ENCODE data around the gene KAZN.

Gene KAZN

DNA sequence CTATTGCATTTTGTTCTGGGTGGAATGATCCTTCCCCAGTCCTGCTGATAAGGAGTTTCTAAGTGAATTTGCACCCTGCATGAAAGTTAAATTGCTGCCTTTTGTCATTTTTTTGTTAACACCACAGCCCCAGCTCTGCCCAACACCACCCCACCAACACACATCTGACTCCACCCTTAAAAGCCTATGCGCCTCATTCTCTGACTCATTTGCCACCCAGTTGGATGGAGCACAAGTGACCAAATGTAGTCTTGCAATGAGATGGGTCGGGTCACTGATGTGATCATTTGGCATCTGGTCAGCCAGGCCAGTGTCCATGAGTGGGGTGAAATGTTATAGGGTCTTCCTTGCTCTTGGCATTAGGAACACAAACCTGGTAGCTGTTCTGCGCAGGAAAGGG, 256.8 kb downstream of the KAZN start:
- no peak for DNase-seq (ENCODE audit: low read depth)
- H3K4me3 ChIP-seq (ENCODE audit: control insufficient read depth, low read depth, low read length) = no peak overlapping the region
- TF ChIP-seq, protein P1, sequence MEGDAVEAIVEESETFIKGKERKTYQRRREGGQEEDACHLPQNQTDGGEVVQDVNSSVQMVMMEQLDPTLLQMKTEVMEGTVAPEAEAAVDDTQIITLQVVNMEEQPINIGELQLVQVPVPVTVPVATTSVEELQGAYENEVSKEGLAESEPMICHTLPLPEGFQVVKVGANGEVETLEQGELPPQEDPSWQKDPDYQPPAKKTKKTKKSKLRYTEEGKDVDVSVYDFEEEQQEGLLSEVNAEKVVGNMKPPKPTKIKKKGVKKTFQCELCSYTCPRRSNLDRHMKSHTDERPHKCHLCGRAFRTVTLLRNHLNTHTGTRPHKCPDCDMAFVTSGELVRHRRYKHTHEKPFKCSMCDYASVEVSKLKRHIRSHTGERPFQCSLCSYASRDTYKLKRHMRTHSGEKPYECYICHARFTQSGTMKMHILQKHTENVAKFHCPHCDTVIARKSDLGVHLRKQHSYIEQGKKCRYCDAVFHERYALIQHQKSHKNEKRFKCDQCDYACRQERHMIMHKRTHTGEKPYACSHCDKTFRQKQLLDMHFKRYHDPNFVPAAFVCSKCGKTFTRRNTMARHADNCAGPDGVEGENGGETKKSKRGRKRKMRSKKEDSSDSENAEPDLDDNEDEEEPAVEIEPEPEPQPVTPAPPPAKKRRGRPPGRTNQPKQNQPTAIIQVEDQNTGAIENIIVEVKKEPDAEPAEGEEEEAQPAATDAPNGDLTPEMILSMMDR (conservative IDR thresholded peaks at IDR 0.05; ENCODE audit: control insufficient read depth, insufficient read depth, low read depth, low read length) = no peak

DNA sequence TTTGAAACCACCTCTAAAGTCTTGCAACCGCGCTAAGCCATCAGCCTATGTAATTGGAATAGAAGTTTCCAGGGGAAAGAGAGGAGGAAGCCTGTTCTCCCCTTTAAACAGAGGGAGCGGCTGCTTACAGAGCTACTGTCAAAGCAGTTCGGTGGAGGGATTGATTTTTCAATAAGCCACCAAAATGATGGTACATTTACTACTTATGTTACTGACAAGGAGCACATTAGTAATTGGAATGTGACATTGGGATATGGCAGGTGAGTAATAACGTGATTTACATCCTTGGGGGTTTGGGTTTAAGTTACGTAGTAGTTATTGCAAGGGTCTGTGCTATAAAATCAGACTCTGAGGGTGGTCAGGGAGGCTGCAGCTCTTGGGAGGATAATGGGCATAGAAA, 257.3 kb downstream of the KAZN start:
- TF ChIP-seq, protein P1 (conservative IDR thresholded peaks at IDR 0.05; ENCODE audit: control insufficient read depth, insufficient read depth, low read depth, low read length) = no peak
- DNase-seq (ENCODE audit: low read depth) = no peak
- H3K4me3 ChIP-seq (ENCODE audit: control insufficient read depth, low read depth, low read length) = no peak overlapping the region

DNA sequence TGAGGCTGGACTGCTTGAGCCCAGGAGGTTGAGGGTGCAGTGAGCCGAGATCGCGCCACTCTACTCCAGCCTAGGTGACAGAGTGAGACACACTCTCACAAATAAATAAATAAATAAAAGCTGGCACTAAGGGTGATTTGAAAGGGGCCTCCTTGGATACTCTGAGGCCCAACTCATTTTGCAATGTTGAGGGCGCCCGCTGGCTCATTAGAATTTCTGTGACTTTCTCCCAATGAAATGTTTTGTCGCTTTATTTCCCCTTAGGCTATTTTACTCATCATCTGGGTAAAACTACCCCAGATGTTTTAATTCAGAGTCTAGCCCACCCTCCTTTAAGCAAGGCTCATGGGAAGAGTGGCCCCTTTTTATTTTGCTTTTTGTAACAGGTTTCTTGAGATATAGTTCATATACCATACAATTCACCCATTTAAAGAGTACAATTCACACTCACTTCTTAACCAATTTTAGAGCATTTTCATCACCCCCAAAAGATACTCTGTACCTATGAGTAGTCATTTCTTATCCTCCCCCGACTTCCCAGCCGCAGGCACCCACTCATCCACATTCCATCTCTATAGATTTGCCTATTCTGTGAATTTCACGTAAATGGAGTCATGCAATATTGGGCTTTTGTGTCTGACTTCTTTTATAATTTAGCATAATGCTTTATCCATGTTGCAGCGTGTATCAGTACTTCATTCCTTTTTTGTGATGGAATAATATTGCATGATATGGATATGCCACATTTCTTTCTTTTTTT, 259.1 kb downstream of the KAZN start:
- TF ChIP-seq, protein P1 (conservative IDR thresholded peaks at IDR 0.05; ENCODE audit: control insufficient read depth, insufficient read depth, low read depth, low read length) = no peak
- no peak for DNase-seq (ENCODE audit: low read depth)
- H3K4me3 ChIP-seq (ENCODE audit: control insufficient read depth, low read depth, low read length) = no peak overlapping the region

DNA sequence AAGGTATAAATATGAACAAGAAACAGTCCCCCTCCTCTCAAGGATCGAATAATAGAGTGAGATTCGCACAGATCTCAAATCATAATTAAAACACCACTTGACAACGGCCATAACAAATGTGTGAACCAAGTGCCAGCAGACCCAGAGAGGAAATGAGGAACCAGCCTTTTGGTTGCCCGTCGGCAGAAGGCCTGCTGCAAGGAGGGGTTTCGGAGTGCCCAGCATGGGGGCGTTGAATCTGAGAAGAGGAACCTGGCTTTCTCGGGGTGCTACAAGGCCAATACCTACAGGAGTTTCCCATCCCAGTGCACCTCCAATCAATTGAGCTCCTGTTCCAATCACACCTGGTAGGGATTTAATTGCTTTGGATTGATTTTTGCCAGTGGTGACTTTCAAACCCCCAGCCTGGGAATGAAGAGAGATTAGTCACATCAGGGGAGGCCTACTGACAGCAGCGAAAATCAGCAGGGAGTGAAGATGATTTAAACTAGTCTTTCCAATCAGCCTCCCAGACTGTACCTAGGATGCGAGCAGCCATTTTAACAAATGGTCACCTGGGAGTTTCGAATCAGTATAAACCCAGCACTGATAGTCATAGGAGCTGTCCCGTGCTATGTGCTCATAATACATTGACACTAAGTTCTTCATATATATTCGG, 263.8 kb downstream of the KAZN start:
- DNase-seq (ENCODE audit: low read depth) = no peak
- no peak overlapping the region for H3K4me3 ChIP-seq (ENCODE audit: control insufficient read depth, low read depth, low read length)
- TF ChIP-seq, protein P1 (conservative IDR thresholded peaks at IDR 0.05; ENCODE audit: control insufficient read depth, insufficient read depth, low read depth, low read length) = no peak

DNA sequence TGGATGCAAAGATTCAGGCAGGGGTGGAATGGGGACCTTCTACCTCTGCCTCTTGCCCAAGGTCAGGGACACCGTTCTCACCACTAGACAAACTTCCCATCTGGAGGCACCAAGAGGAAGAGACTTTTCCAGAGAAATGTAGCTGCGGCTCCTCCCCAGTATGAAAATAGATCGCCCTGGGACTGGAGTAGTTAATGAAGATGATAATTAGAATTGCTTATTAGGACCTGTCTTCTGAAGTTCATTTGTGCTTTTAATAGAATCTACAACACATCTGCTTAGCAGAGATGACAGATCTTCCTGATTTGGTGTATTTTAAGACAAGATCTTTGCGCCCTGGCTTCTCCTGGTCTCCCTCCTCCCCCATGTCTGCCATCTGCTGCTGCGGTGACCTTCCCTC, 266.6 kb downstream of the KAZN start:
- TF ChIP-seq, protein P1 (conservative IDR thresholded peaks at IDR 0.05; ENCODE audit: control insufficient read depth, insufficient read depth, low read depth, low read length) = no peak
- H3K4me3 ChIP-seq (ENCODE audit: control insufficient read depth, low read depth, low read length) = no peak overlapping the region
- no peak for DNase-seq (ENCODE audit: low read depth)

DNA sequence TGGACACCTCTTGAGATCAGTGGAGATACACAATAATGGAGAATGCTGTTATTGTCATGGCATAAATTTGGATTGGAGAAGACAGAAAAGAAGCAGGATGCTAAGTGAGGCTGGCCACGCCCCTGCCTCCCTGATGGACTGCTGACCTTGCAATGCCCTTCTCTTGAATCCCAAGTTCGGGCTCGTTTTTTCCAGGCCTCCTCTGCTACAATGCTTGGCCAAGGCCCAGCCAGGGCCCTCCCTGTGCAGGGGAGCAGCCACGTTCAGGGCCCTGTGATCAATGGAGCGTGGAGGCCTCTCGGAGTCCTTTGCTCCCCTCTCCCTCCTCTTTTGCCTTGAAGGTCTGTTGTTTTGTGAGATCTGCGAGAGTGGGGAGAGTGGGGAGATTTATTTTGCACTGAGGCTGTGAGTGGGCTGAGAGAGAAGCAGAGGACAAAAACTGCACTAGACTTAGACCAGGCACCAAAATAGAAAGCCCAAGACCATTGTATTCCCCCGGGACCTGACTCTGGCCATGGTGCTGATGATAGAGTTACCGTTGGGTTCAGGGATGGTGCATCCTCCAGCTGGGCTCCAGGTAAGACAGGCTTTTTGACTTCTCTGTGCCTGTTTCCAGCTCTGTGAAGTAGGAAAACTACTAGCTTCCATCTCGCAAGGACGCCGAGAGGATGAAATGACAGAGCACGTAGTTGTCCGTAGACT, 268.6 kb downstream of the KAZN start:
- no peak for DNase-seq (ENCODE audit: low read depth)
- no peak overlapping the region for H3K4me3 ChIP-seq (ENCODE audit: control insufficient read depth, low read depth, low read length)
- TF ChIP-seq, protein P1 (conservative IDR thresholded peaks at IDR 0.05; ENCODE audit: control insufficient read depth, insufficient read depth, low read depth, low read length) = no peak

All from fibroblast of mammary gland (primary cell).